Karpas-422 (cell line): ENCODE measurements around the gene GOLPH3. TPM values are rescaled to one million over a fixed set of nuclear protein-coding genes. Genes with fewer than 3 reads are reported as not detected.
"Not testable (repeated sequence)": the region's sequence is repeated elsewhere in the genome, so short reads cannot be mapped to it uniquely, and the experiment has no call there.

ENCODE experiments used
- DNase-seq: peaks from one replicate; pipeline ENCODE4 v3.0.0-alpha.2; 2015
- H2AFZ ChIP-seq: fragments of 200-600 bp; sonication (generic); 2 replicates; pipeline ENCODE4 v1.6.1; 2014; ENCODE audit warnings: antibody characterized with exemption, low read length, mixed read lengths
- H3K27ac ChIP-seq: fragments of 200-600 bp; sonication (generic); 2 replicates; pipeline ENCODE4 v1.5.1; 2014; ENCODE audit warnings: mild to moderate bottlenecking, low read length, moderate library complexity
- H3K27me3 ChIP-seq: fragments of 200-600 bp; sonication (generic); 2 replicates; pipeline ENCODE4 v1.6.1; 2014; ENCODE audit warnings: low read length, mixed read lengths
- H3K36me3 ChIP-seq: fragments of 200-600 bp; sonication (generic); 2 replicates; pipeline ENCODE4 v1.6.1; 2014; ENCODE audit warnings: low read length, mixed read lengths; ENCODE audit not compliant: insufficient read depth
- H3K4me1 ChIP-seq: fragments of 200-600 bp; sonication (generic); 2 replicates; pipeline ENCODE4 v1.6.1; 2014; ENCODE audit warnings: mild to moderate bottlenecking, low read length, mixed read lengths
- H3K4me2 ChIP-seq: fragments of 200-600 bp; sonication (generic); 2 replicates; pipeline ENCODE4 v1.6.1; 2014; ENCODE audit warnings: low read length, low read depth, mild to moderate bottlenecking; ENCODE audit not compliant: poor library complexity, severe bottlenecking
- H3K4me3 ChIP-seq: fragments of 200-600 bp; sonication (generic); 2 replicates; pipeline ENCODE4 v1.5.1; 2014; ENCODE audit warnings: mild to moderate bottlenecking, antibody characterized with exemption, low read length, mixed read lengths
- H3K79me2 ChIP-seq: fragments of 200-600 bp; sonication (generic); 2 replicates; pipeline ENCODE4 v1.6.1; 2014; ENCODE audit warnings: mild to moderate bottlenecking, low read length, mixed read lengths
- H3K9ac ChIP-seq: fragments of 200-600 bp; sonication (generic); 2 replicates; pipeline ENCODE4 v1.6.0; 2014; ENCODE audit warnings: low read length
- H3K9me2 ChIP-seq: fragments of 200-600 bp; sonication (generic), shearing (Covaris generic); replicated peaks from 2 replicates; pipeline ENCODE4 v1.6.0; 2014; ENCODE audit warnings: mild to moderate bottlenecking, low read length, moderate library complexity; ENCODE audit not compliant: insufficient read depth
- H3K9me3 ChIP-seq: fragments of 300-700, 200-600 bp; sonication (generic); 2 replicates; pipeline ENCODE4 v1.6.1; 2014; ENCODE audit warnings: low read length, mixed read lengths
- H4K20me1 ChIP-seq: fragments of 200-600 bp; sonication (generic); 2 replicates; pipeline ENCODE4 v1.6.1; 2014; ENCODE audit warnings: mild to moderate bottlenecking, antibody characterized with exemption, low read length, low read depth; ENCODE audit not compliant: insufficient read depth
- total RNA-seq: library from RNA; depleted of rRNA; stranded (reverse); fragments of >200 nt; shearing (Covaris generic); gene quantifications from 2 replicates; pipeline ENCODE4 v1.2.3, GENCODE V29; 2014; ENCODE audit warnings: low replicate concordance; rRNA removed

The GOLPH3 gene
- total RNA-seq: 54.4 and 78.1 TPM in 2 replicates

DNA sequence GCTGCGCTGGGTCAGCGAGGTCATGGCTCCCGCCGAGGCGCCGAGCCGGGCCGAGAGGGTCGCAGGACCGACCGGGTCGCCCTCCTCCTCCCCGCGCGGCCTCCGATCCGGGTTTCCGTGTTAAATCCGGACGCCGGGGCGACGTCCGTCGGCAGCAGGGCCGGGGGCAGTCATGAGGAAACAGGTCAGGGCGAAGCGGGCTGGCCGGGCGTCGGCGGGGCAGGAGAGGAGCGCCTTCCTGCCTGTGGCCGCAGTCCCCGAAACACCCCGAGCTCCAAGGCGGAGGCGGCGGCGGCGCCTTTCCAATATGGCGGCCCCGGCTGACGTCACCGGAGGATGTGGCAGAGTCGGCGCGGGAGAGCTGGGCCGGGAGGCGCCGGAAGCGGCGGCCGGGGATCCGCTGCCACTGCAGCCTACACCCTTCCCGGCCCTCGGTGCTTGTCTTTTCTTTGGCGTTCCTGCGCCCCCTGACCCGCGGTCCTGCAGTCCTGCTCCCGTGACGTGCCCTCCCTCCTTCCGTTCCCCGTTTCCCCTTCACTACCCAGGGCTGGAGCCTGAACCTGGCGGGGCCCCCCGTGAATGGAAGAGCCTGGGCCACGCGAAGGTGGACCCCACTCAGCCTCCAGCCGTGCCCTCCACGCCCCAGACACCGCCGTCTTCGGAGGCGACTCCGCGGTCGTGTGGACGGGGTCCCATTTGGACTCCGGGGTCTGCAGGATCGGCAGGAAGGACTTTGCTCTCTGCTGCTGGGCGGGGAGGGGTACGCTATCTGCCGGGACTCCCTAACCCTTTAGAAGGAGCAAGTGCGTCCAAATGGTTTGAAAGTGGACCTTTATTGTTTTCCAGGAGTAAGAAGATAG is at the start of gene GOLPH3:
TSS of gene GOLPH3 (minus strand) at position 309 of the 860 bp plus-strand sequence. CDS start at position 24, 285 bp downstream.
- H3K4me3 ChIP-seq: peak within 1 kb of the TSS; percentile 76
- 0 out of 2 replicates have a peak, but pooled peaks cover 6% of the 10 kb centered on the region for H4K20me1 ChIP-seq
- DNase-seq: peak; percentile 96
- no peaks in the 10 kb centered on the region for H3K9me2 ChIP-seq
- peak within 1 kb of the TSS; percentile 74 for H3K4me2 ChIP-seq
- H3K9ac ChIP-seq: peak within 1 kb of the TSS; percentile 96
- H3K36me3 ChIP-seq: peaks cover 24% of the 10 kb centered on the region
- peak within 1 kb of the TSS; percentile 97 for H2AFZ ChIP-seq
- H3K27ac ChIP-seq: peak within 1 kb of the TSS; percentile 82
- no peaks in the 10 kb centered on the region for H3K9me3 ChIP-seq
- H3K79me2 ChIP-seq: peaks cover 49% of the 10 kb centered on the region
- no peaks in the 10 kb centered on the region for H3K27me3 ChIP-seq
- H3K4me1 ChIP-seq: peaks cover 32% of the 10 kb centered on the region

DNA sequence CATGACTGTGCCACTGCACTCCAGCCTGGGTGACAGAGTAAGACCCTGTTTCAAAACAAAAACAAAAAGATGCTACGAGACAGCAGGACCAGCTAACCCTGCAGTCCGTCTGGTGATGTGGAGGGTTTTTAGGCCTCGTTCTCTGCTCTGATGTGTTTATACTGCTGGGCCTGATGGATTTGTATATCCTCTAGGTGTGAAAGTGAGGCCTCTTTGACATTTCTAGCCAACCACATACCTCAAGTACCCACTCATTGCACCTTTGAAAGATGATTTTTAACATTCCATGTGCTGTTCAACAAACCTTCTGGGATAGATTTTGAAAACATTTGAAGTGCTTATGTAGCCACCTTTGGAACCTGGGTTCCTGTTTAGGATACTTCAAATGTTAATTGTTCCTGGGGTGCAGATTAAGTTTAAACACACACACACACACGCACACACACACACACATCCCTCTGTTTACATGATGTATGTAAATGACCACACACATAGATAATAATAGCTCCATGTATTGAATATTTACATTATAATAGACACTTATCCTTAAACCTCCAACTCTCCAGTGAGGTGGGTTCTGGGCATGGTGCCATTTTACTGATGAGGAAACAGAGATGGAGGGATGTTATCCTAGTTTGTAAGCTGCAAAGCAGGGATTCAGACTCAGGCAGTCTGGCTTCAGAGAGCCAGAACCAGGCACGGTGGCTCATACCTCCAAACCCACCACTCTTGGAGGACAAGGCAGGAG is 48.8 kb upstream of the GOLPH3 start:
- Histone ChIP-seq H3K36me3 (peaks cover 11% of the 10 kb centered on the region), H3K9me3 (no peaks in the 10 kb centered on the region), H3K9ac (no peak overlapping the region), H3K27me3 (no peaks in the 10 kb centered on the region), H3K9me2 (no peaks in the 10 kb centered on the region), H3K4me2 (no peak overlapping the region), H3K4me1 (peaks cover 8% of the 10 kb centered on the region), H3K27ac (no peak overlapping the region), H3K4me3 (no peak overlapping the region), H4K20me1 (no peaks in the 10 kb centered on the region), H2AFZ (no peak overlapping the region), H3K79me2 (no peaks in the 10 kb centered on the region)
- no peak for DNase-seq

DNA sequence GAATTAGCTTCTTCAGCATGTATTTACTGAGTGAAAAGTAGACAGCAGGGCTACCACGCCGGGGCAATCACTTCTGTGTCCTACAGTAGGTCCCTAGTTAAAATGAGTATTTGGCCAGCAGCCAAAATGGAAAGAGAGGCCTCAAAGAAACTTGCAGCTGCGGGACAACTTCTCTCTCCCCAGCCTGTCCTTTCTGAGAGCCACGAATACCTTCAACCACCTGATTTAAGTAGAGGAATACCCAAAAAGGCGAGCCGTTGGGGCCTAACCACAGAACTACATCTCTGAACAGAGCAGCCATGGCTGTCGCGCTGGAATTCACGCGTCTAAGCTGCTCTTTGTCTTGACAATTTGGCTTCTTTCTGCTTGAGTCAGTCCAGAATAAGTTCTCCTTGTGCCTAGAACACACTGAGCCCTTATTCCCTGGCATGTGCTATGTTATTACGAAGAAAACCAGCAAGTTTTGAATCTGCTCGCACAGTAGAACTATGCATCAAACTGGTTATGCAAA is 43.8 kb upstream of the GOLPH3 start:
- H3K27me3 ChIP-seq: no peaks in the 10 kb centered on the region
- no peak overlapping the region for H3K4me2 ChIP-seq
- no peak overlapping the region for H3K4me3 ChIP-seq
- H3K9ac ChIP-seq: no peak overlapping the region
- no peaks in the 10 kb centered on the region for H4K20me1 ChIP-seq
- no peaks in the 10 kb centered on the region for H3K9me2 ChIP-seq
- no peak overlapping the region for H2AFZ ChIP-seq
- H3K27ac ChIP-seq: peak overlapping the region; percentile 7; the same call in 1 of the 2 replicates
- no peaks in the 10 kb centered on the region for H3K79me2 ChIP-seq
- H3K9me3 ChIP-seq: no peaks in the 10 kb centered on the region
- no peaks in the 10 kb centered on the region for H3K36me3 ChIP-seq
- H3K4me1 ChIP-seq: peaks cover 10% of the 10 kb centered on the region
- DNase-seq: peak; percentile 70

DNA sequence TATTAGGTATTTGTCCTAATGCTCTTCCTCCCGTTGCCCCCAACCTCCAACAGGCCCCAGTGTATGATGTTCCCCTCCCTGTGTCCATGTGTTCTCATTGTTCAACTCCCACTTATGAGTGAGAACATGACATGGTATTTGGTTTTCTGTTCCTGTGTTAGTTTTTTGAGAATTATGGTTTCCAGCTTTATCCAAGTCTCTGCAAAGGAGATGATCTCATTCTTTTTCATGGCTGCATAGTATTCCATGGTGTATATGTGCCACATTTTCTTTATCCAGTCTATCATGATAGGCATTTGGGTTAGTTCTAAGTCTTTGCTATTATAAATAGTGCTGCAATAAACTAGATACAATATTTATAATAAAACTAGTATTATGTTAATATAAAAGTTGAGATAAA is 40.2 kb upstream of the GOLPH3 start:
- peaks cover 21% of the 10 kb centered on the region for H3K4me1 ChIP-seq
- not testable (repeated sequence) for H3K9me2 ChIP-seq, H3K27ac ChIP-seq, H3K79me2 ChIP-seq, H3K27me3 ChIP-seq, H2AFZ ChIP-seq, H3K4me2 ChIP-seq, H3K9ac ChIP-seq, H3K36me3 ChIP-seq, H3K4me3 ChIP-seq, H4K20me1 ChIP-seq, H3K9me3 ChIP-seq
- DNase-seq: peak; percentile 20

DNA sequence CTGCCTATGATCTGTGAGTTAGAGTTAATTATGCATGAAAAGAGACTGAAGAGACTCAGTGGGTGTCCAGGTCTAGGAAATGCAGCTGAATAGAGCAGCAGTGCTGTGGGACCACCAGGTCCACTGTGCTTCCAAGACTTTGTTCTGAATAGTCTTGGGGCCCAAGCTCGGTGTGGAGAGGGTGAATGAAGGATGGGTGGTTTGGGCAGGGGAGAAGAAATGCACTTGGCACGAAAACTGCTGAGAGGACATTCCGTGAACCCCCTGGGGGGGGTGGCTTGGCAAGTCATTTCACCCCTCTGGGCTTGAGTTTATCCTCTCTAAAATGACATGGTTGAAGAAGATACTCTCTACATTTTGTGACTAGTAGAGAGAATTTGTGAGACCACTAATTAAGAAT is 36.0 kb upstream of the GOLPH3 start:
- H3K4me1 ChIP-seq: peaks cover 32% of the 10 kb centered on the region
- H3K27me3 ChIP-seq: no peaks in the 10 kb centered on the region
- DNase-seq: peak; percentile 34
- no peak overlapping the region for H3K9ac ChIP-seq
- no peaks in the 10 kb centered on the region for H3K9me2 ChIP-seq
- no peak overlapping the region for H2AFZ ChIP-seq
- H4K20me1 ChIP-seq: no peaks in the 10 kb centered on the region
- H3K9me3 ChIP-seq: no peaks in the 10 kb centered on the region
- H3K79me2 ChIP-seq: no peaks in the 10 kb centered on the region
- no peak overlapping the region for H3K4me3 ChIP-seq
- no peaks in the 10 kb centered on the region for H3K36me3 ChIP-seq
- H3K27ac ChIP-seq: no peak overlapping the region
- H3K4me2 ChIP-seq: no peak overlapping the region

DNA sequence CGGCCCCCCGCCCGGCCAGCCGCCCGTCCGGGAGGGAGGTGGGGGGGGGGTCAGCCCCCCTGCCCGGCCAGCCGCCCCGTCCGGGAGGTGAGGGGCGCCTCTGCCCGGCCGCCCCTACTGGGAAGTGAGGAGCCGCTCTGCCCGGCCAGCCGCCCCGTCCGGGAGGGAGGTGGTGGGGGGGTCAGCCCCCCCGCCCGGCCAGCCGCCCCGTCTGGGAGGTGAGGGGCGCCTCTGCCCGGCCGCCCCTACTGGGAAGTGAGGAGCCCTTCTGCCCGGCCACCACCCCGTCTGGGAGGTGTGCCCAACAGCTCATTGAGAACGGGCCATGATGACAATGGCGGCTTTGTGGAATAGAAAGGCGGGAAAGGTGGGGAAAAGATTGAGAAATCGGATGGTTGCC is 34.7 kb upstream of the GOLPH3 start:
- H3K4me1 ChIP-seq: peaks cover 32% of the 10 kb centered on the region
- H3K9ac ChIP-seq, H3K27me3 ChIP-seq, H4K20me1 ChIP-seq, H3K79me2 ChIP-seq, H2AFZ ChIP-seq, H3K9me3 ChIP-seq, H3K27ac ChIP-seq, H3K36me3 ChIP-seq, DNase-seq, H3K4me2 ChIP-seq, H3K4me3 ChIP-seq, H3K9me2 ChIP-seq: not testable (repeated sequence)

DNA sequence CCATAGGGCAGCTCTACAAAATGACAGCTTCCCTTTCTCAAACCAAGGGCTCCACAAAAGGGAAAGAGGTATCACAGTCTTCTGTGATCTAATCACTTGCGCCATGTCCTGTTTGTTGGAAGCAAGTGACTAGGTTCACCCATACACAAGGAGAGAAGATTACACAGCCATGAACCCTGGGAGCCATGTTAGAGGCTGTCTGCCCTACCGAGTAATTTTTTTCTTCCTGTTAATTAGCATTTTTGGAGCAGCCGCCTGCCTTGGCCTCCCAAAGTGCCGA is 33.2 kb upstream of the GOLPH3 start:
- H3K4me1 ChIP-seq: peaks cover 32% of the 10 kb centered on the region
- H3K4me3 ChIP-seq: peak overlapping the region; percentile 17; the same call in 1 of the 2 replicates
- H3K27ac ChIP-seq: peak overlapping the region; percentile 83
- peak overlapping the region; percentile 90 for H2AFZ ChIP-seq
- no peaks in the 10 kb centered on the region for H3K9me3 ChIP-seq
- no peaks in the 10 kb centered on the region for H4K20me1 ChIP-seq
- no peaks in the 10 kb centered on the region for H3K36me3 ChIP-seq
- no peaks in the 10 kb centered on the region for H3K9me2 ChIP-seq
- H3K9ac ChIP-seq: peak overlapping the region; percentile 55
- H3K27me3 ChIP-seq: no peaks in the 10 kb centered on the region
- H3K4me2 ChIP-seq: peak overlapping the region; percentile 58
- H3K79me2 ChIP-seq: no peaks in the 10 kb centered on the region
- no peak for DNase-seq
